Endothelial cell of umbilical vein (primary cell): ENCODE measurements around the gene TMEM120B. TPM values are rescaled to one million over a fixed set of nuclear protein-coding genes. Genes with fewer than 3 reads are reported as not detected.

ENCODE experiments used
- BruUV-seq: library from RNA; stranded (reverse); fragments of 400-500 nt; replicated peaks from 2 replicates; lab custom pipeline; 2021; lab: Mats Ljungman, UMichigan
- CTCF ChIA-PET: fragments of 300-600, 350-600 bp; sonication (Branson Sonifier 250); formaldehyde crosslinking; loops from one replicate; lab custom pipeline; 2021; ENCODE audit warnings: antibody characterized with exemption, inconsistent platforms; lab: Charles Lee
- POLR2A ChIA-PET: fragments of 300-600, 350-600 bp; sonication (Branson Sonifier 250); formaldehyde crosslinking; loops from one replicate; lab custom pipeline; 2021; ENCODE audit warnings: antibody characterized with exemption, inconsistent platforms; lab: Charles Lee
- DNase-seq: peaks from one replicate; pipeline ENCODE4 v3.0.0-alpha.2; 2011; ENCODE audit warnings: low read depth, low spot score
- FAIRE-seq: peaks from 2 replicates; lab custom pipeline; 2011; peaks lifted over from hg19 to GRCh38; lab: Jason Lieb, UNC
- H2AFZ ChIP-seq: 2 replicates; pipeline ENCODE4 v1.6.0; 2012; ENCODE audit warnings: low read depth, low read length, control low read depth, inconsistent platforms
- H3K27ac ChIP-seq: 2 replicates; pipeline ENCODE4 v1.5.1; 2011; ENCODE audit warnings: low read depth, mild to moderate bottlenecking, control low read depth, low read length, moderate library complexity; ENCODE audit not compliant: insufficient read depth
- H3K27me3 ChIP-seq, 2 experiments: 2 replicates each; pipeline versions ENCODE4 v1.6.0 to v1.6.1; 2011; ENCODE audit warnings: low read length in 2 of 2, mixed read lengths in 1 of 2; ENCODE audit not compliant: control insufficient read depth in 2 of 2, insufficient read depth in 2 of 2
- H3K36me3 ChIP-seq, 2 experiments: 2 replicates in 1 of 2; 3 replicates in 1 of 2; pipeline ENCODE4 v1.5.1; 2011; ENCODE audit warnings: low read length in 2 of 2, mild to moderate bottlenecking in 1 of 2, moderate library complexity in 1 of 2; ENCODE audit not compliant: control insufficient read depth in 2 of 2, insufficient read depth in 2 of 2; ENCODE audit errors: extremely low read depth in 1 of 2
- H3K4me1 ChIP-seq: 3 replicates; pipeline ENCODE4 v1.5.1; 2011; ENCODE audit warnings: mild to moderate bottlenecking, low read length; ENCODE audit not compliant: control insufficient read depth, insufficient read depth; ENCODE audit errors: extremely low read depth
- H3K4me2 ChIP-seq: 2 replicates; pipeline ENCODE4 v1.6.1; 2011; ENCODE audit warnings: low read length, control low read depth, mixed read lengths; ENCODE audit not compliant: insufficient read depth
- H3K4me3 ChIP-seq, 3 experiments: fragments of 200-600 bp in 1 of 3; sonication (generic), shearing (Covaris generic) in 1 of 3; replicated peaks in 1 of 3; 2 replicates each; pipeline ENCODE4 v1.5.1; 2011 to 2016; ENCODE audit warnings: control low read depth in 3 of 3, low read length in 3 of 3, mild to moderate bottlenecking in 2 of 3, inconsistent platforms in 1 of 3, low read depth in 1 of 3, moderate library complexity in 1 of 3; ENCODE audit not compliant: insufficient read depth in 1 of 3
- H3K79me2 ChIP-seq: 2 replicates; pipeline ENCODE4 v1.6.0; 2012; ENCODE audit warnings: low read length, inconsistent platforms; ENCODE audit not compliant: control insufficient read depth, insufficient read depth
- H3K9ac ChIP-seq: replicated peaks from 2 replicates; pipeline ENCODE3; 2011; ENCODE audit warnings: low read length, control low read depth; ENCODE audit not compliant: insufficient read depth; ENCODE audit errors: extremely low read depth
- H3K9me1 ChIP-seq: replicated peaks from 3 replicates; pipeline ENCODE4 v1.6.0; 2011; ENCODE audit warnings: mild to moderate bottlenecking, low read length; ENCODE audit not compliant: control insufficient read depth, insufficient read depth; ENCODE audit errors: extremely low read depth
- H3K9me3 ChIP-seq: replicated peaks from 2 replicates; pipeline ENCODE4 v1.5.1; 2012; ENCODE audit warnings: low read length, inconsistent platforms; ENCODE audit not compliant: control insufficient read depth, insufficient read depth
- H4K20me1 ChIP-seq: replicated peaks from 2 replicates; pipeline ENCODE3; 2011; ENCODE audit warnings: mild to moderate bottlenecking, low read length; ENCODE audit not compliant: control insufficient read depth, insufficient read depth; ENCODE audit errors: extremely low read depth
- EZH2 ChIP-seq: IDR thresholded peaks from 2 replicates; pipeline ENCODE4 v1.6.1; 2012; ENCODE audit warnings: borderline replicate concordance, low read depth, mild to moderate bottlenecking, moderate library complexity, low read length, inconsistent platforms; ENCODE audit not compliant: severe bottlenecking
- FOS ChIP-seq: IDR thresholded peaks from 2 replicates; pipeline ENCODE4 v1.6.1; 2011; ENCODE audit warnings: mild to moderate bottlenecking, low read length, moderate library complexity, borderline replicate concordance; ENCODE audit not compliant: insufficient read depth
- GATA2 ChIP-seq: IDR thresholded peaks from 2 replicates; pipeline ENCODE4 v1.7.0; 2011; ENCODE audit warnings: low read depth, mild to moderate bottlenecking, moderate library complexity, mixed read lengths, low read length; ENCODE audit not compliant: insufficient read length, insufficient read depth
- JUN ChIP-seq: IDR thresholded peaks from 2 replicates; pipeline ENCODE4 v1.6.1; 2011; ENCODE audit warnings: borderline replicate concordance, low read depth; ENCODE audit not compliant: insufficient read length, insufficient read depth
- MYC ChIP-seq: IDR thresholded peaks from one replicate; pipeline ENCODE4 v1.6.1; 2011; ENCODE audit warnings: mild to moderate bottlenecking, low read depth, low read length
- POLR2A ChIP-seq: IDR thresholded peaks from 2 replicates; pipeline ENCODE4 v1.6.1; 2012; ENCODE audit warnings: low read depth, mild to moderate bottlenecking, control low read depth, low read length
- POLR2AphosphoS5 ChIP-seq: IDR thresholded peaks from 2 replicates; pipeline ENCODE4 v1.6.1; 2012; ENCODE audit warnings: low read depth, mild to moderate bottlenecking, control low read depth, low read length, moderate library complexity; ENCODE audit not compliant: insufficient read depth
- dilution Hi-C: fragments of 300-500 bp; cut with MboI; formaldehyde crosslinking; loops from one replicate; pipeline ENCODE4 v1.15.0; 2019; ENCODE audit warnings: low sequenced_read_pairs; ENCODE audit not compliant: extremely low pct_ligation_motif_present
- intact Hi-C: fragments of 100-400 bp; cut with micrococcal nuclease; formaldehyde crosslinking; loops from one replicate; pipeline ENCODE4 v1.10.0; 2022
- polyA plus RNA-seq, 4 experiments: library from polyadenylated mRNA; depleted of rRNA in 3 of 4; stranded (reverse) in 3 of 4; unstranded in 1 of 4; fragments of >200 nt; gene quantifications; 2 replicates each; pipeline versions ENCODE4 v1.2.1 to v1.2.3, GENCODE V29; 2011 to 2012; ENCODE audit warnings: missing spikeins in 1 of 4
- total RNA-seq: library from RNA; stranded (reverse); gene quantifications from 2 replicates; pipeline ENCODE4 v1.2.3, GENCODE V29; 2021
- TF ChIP-seq, protein P1 (sequence below), 2 donors: IDR thresholded peaks; 1 replicate in 1 of 2; 2 replicates in 1 of 2; pipeline ENCODE4 v1.5.1; 2011; ENCODE audit warnings: low read length in 2 of 2, mild to moderate bottlenecking in 2 of 2, moderate library complexity in 2 of 2, control low read depth in 1 of 2, inconsistent platforms in 1 of 2, low read depth in 1 of 2; ENCODE audit not compliant: insufficient read depth in 1 of 2; ENCODE audit errors: extremely low read depth in 1 of 2
- TF ChIP-seq, protein P2 (sequence below): IDR thresholded peaks from 2 replicates; pipeline ENCODE4 v1.6.1; 2011; ENCODE audit not compliant: insufficient read depth, insufficient read length

Gene TMEM120B
- total and polyA plus RNA-seq, 2 donors (not counting 3 experiments of a cell fraction or from before 2014, with no cell fraction given) = 10.4 to 12.8 TPM

DNA sequence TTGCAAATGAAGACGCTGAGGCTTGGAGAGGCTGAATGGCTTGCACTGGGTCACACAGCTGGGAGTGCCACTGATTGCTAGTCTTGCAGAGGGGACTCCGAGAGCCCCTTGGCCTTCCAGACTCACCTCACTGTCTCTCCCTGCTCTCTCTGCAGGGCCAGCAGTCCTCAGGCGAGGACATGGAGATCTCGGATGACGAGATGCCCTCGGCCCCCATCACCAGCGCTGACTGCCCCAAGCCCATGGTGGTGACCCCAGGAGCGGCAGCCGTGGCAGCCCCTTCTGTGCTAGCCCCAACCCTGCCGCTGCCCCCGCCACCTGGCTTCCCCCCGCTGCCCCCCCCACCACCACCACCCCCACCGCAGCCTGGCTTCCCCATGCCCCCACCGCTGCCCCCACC, 101.4 kb downstream of the TMEM120B start:
- no peaks in the 10 kb centered on the region for H4K20me1 ChIP-seq
- H3K4me3 ChIP-seq = no peak overlapping the region
- H3K36me3 ChIP-seq = peaks cover 15 to 48% of the 10 kb centered on the region in 2 experiments
- TF ChIP-seq JUN (no peak), FOS (no peak), POLR2AphosphoS5 (no peak), EZH2 (no peak), GATA2 (no peak), MYC (no peak), POLR2A (no peak)
- TF ChIP-seq, protein P1, sequence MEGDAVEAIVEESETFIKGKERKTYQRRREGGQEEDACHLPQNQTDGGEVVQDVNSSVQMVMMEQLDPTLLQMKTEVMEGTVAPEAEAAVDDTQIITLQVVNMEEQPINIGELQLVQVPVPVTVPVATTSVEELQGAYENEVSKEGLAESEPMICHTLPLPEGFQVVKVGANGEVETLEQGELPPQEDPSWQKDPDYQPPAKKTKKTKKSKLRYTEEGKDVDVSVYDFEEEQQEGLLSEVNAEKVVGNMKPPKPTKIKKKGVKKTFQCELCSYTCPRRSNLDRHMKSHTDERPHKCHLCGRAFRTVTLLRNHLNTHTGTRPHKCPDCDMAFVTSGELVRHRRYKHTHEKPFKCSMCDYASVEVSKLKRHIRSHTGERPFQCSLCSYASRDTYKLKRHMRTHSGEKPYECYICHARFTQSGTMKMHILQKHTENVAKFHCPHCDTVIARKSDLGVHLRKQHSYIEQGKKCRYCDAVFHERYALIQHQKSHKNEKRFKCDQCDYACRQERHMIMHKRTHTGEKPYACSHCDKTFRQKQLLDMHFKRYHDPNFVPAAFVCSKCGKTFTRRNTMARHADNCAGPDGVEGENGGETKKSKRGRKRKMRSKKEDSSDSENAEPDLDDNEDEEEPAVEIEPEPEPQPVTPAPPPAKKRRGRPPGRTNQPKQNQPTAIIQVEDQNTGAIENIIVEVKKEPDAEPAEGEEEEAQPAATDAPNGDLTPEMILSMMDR (IDR thresholded peaks at IDR 0.05; ENCODE audit: extremely low read depth in 1 of 2, insufficient read depth in 1 of 2, low read depth in 1 of 2, low read length in 2 of 2) = no peak
- TF ChIP-seq, protein P2, sequence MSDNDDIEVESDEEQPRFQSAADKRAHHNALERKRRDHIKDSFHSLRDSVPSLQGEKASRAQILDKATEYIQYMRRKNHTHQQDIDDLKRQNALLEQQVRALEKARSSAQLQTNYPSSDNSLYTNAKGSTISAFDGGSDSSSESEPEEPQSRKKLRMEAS = no peak
- no peaks in the 10 kb centered on the region for H3K9me1 ChIP-seq
- no peak overlapping the region for H3K4me2 ChIP-seq
- ChIA-PET POLR2A (no interaction called here), CTCF (interaction anchor here (12.8 kb wide), 1 partner anchor 16 kb away, joined by 774 read pairs; the partner anchor contains the start of genes RHOF and SETD1B)
- no peak overlapping the region for H3K27ac ChIP-seq
- H3K9me3 ChIP-seq = no peaks in the 10 kb centered on the region
- peaks cover 22% of the 10 kb centered on the region for H3K4me1 ChIP-seq
- peaks cover 54% of the 10 kb centered on the region for H3K79me2 ChIP-seq
- H3K27me3 ChIP-seq = no peaks in the 10 kb centered on the region
- H2AFZ ChIP-seq = no peak overlapping the region
- dilution Hi-C loops (no loop called here), intact Hi-C loops (loop anchor here (2.0 kb wide), 2 partner anchors 17 to 75 kb away; partner anchors contain the start of gene PSMD9)
- FAIRE-seq (no peak), DNase-seq (no peak)
- H3K9ac ChIP-seq = no peak overlapping the region
- no TSS peak for BruUV-seq
